HepG2 (cell line): Measurements from ENCODE around the gene SEC31A.
"Not testable (repeated sequence)": the region's sequence is repeated elsewhere in the genome, so short reads cannot be mapped to it uniquely, and the experiment has no call there.

Experiments
- POLR2G ChIP-seq: fragments of 200-400 bp; formaldehyde crosslinking; IDR thresholded peaks from 2 replicates; pipeline ENCODE4 v1.6.1; 2018; ENCODE audit warnings: mild to moderate bottlenecking, low read depth, low read length, moderate library complexity
- RAD51 ChIP-seq: fragments of 450-650 bp; IDR thresholded peaks from 2 replicates; pipeline ENCODE4 v1.6.1; 2016; ENCODE audit warnings: borderline replicate concordance
- THYN1 ChIP-seq: sonication (generic); formaldehyde crosslinking; IDR thresholded peaks from 2 replicates; pipeline ENCODE4 v1.8.1; 2023; ENCODE audit warnings: low read depth, mild to moderate bottlenecking, moderate library complexity, missing genetic modification reagents, borderline replicate concordance
- ZFP37 ChIP-seq: sonication (generic); formaldehyde crosslinking; IDR thresholded peaks from 2 replicates; pipeline ENCODE4 v1.4.0; 2020; ENCODE audit warnings: missing genetic modification reagents, borderline replicate concordance
- ZKSCAN8 ChIP-seq: IDR thresholded peaks from 2 replicates; pipeline ENCODE4 v1.6.1; 2016; ENCODE audit warnings: borderline replicate concordance, missing genetic modification reagents, missing compliant biosample characterization
- ZNF691 ChIP-seq: sonication (generic); formaldehyde crosslinking; IDR thresholded peaks from 2 replicates; pipeline ENCODE4 v1.4.0; 2020; ENCODE audit warnings: missing genetic modification reagents, low read depth, mild to moderate bottlenecking, borderline replicate concordance

GRCh38 chr4:82866033-82866432, 24.9 kb downstream of the SEC31A start:
- not testable (repeated sequence) for TF ChIP-seq ZNF691 (CRISPR knock-in tag); ZKSCAN8 (CRISPR knock-in tag); POLR2G; RAD51; THYN1 (CRISPR knock-in tag); ZFP37 (CRISPR knock-in tag)
